ENCODE measurements around the gene VENTX. TPM values are rescaled to one million over a fixed set of nuclear protein-coding genes. Genes with fewer than 3 reads are reported as not detected.

VENTX gene
- total RNA-seq, 3 donors from 2014 or later (not counting 1 experiment from before 2014, with no cell fraction given) = 0.48 to 4.1 (median 0.75) TPM

GRCh38 chr10:133269367-133269766 is 31.7 kb downstream of the VENTX start:
- Histone ChIP-seq H3K4me1 (ENCODE audit: control insufficient read depth, insufficient read depth, low read length) (peaks cover 30% of the 10 kb centered on the region), H3K9me3 (ENCODE audit: control insufficient read depth, insufficient read depth, low read length) (no peaks in the 10 kb centered on the region), H3K27me3 (ENCODE audit: control insufficient read depth, insufficient read depth, low read length) (no peaks in the 10 kb centered on the region), H3K4me3 (ENCODE audit: low read length) (no peak overlapping the region), H3K36me3 (ENCODE audit: control insufficient read depth, insufficient read depth, low read length) (peaks cover 82% of the 10 kb centered on the region), H3K27ac (ENCODE audit: low read length) (no peak overlapping the region)
- Mint-ChIP-seq H3K27ac (no peak overlapping the region), H3K36me3 (no peaks in the 10 kb centered on the region), H3K4me1 (peaks cover 0 to 16% of the 10 kb centered on the region in 2 donors), H3K9me3 (no peaks in the 10 kb centered on the region), H3K4me3 (no peak overlapping the region), H3K27me3 (ENCODE audit: low read depth in 2 of 2) (no peaks in the 10 kb centered on the region)
- TF ChIP-seq CTCF (IDR thresholded peaks at IDR 0.05) = no peak
- ATAC-seq (no peak), DNase-seq (no peak)
- intact Hi-C loops (cut with micrococcal nuclease) = no loop called here
- 81% methylated on average over 26 of the region's 26 CpGs for WGBS (ENCODE audit: insufficient coverage)

GRCh38 chr10:133270204-133270603 is 32.5 kb downstream of the VENTX start:
- Histone ChIP-seq H3K4me3 (ENCODE audit: low read length) (no peak overlapping the region), H3K27ac (ENCODE audit: low read length) (no peak overlapping the region), H3K9me3 (ENCODE audit: control insufficient read depth, insufficient read depth, low read length) (no peaks in the 10 kb centered on the region), H3K36me3 (ENCODE audit: control insufficient read depth, insufficient read depth, low read length) (peaks cover 82% of the 10 kb centered on the region), H3K27me3 (ENCODE audit: control insufficient read depth, insufficient read depth, low read length) (no peaks in the 10 kb centered on the region), H3K4me1 (ENCODE audit: control insufficient read depth, insufficient read depth, low read length) (peaks cover 30% of the 10 kb centered on the region)
- ATAC-seq (no peak), DNase-seq (no peak)
- no peak for TF ChIP-seq CTCF (IDR thresholded peaks at IDR 0.05)
- no peak overlapping the region for H3K27ac Mint-ChIP-seq
- H3K36me3 Mint-ChIP-seq = no peaks in the 10 kb centered on the region
- no peak overlapping the region for H3K4me3 Mint-ChIP-seq
- H3K27me3 Mint-ChIP-seq (ENCODE audit: low read depth in 2 of 2) = no peaks in the 10 kb centered on the region
- H3K4me1 Mint-ChIP-seq = peaks cover 0 to 14% of the 10 kb centered on the region in 2 donors
- H3K9me3 Mint-ChIP-seq = no peaks in the 10 kb centered on the region
- intact Hi-C loops (cut with micrococcal nuclease) = no loop called here
- WGBS (ENCODE audit: insufficient coverage) = 89% methylated on average over 20 of the region's 20 CpGs

GRCh38 chr10:133270773-133271297 is 33.2 kb downstream of the VENTX start:
- DNase-seq (no peak), ATAC-seq (no peak)
- 97% methylated on average over 19 of the region's 19 CpGs for WGBS (ENCODE audit: insufficient coverage)
- H3K9me3 Mint-ChIP-seq = no peaks in the 10 kb centered on the region
- Histone ChIP-seq H3K9me3 (ENCODE audit: control insufficient read depth, insufficient read depth, low read length) (no peaks in the 10 kb centered on the region), H3K4me1 (ENCODE audit: control insufficient read depth, insufficient read depth, low read length) (peaks cover 33% of the 10 kb centered on the region), H3K27ac (ENCODE audit: low read length) (no peak overlapping the region), H3K36me3 (ENCODE audit: control insufficient read depth, insufficient read depth, low read length) (peaks cover 82% of the 10 kb centered on the region), H3K27me3 (ENCODE audit: control insufficient read depth, insufficient read depth, low read length) (no peaks in the 10 kb centered on the region), H3K4me3 (ENCODE audit: low read length) (no peak overlapping the region)
- H3K4me1 Mint-ChIP-seq = peaks cover 0 to 15% of the 10 kb centered on the region in 2 donors
- no peak overlapping the region for H3K27ac Mint-ChIP-seq
- H3K4me3 Mint-ChIP-seq = no peak overlapping the region
- no peaks in the 10 kb centered on the region for H3K36me3 Mint-ChIP-seq
- intact Hi-C loops (cut with micrococcal nuclease) = no loop called here
- H3K27me3 Mint-ChIP-seq (ENCODE audit: low read depth in 2 of 2) = no peaks in the 10 kb centered on the region
- TF ChIP-seq CTCF (IDR thresholded peaks at IDR 0.05) = no peak

Data from natural killer cell (primary cell).